ENCODE measurements around the gene IL1RAPL1. TPM values are rescaled to one million over a fixed set of nuclear protein-coding genes. Genes with fewer than 3 reads are reported as not detected.

IL1RAPL1 gene
- 0.88 and 2.9 TPM in 2 replicates for total RNA-seq

GRCh38 chrX:28586981-28587551 is at the start of gene IL1RAPL1:
TSS of gene IL1RAPL1 (plus strand) at chrX:28587446.

Small RNA genes within 50 kb of the gene (small RNA-seq; reads per million reads assigned to genes)
- gene MIR4666B (ENCODE audit: low replicate concordance) (not detected), gene RF00284 (ENCODE audit: low replicate concordance) (0.16 reads per million), gene RNA5SP500 (ENCODE audit: low replicate concordance) (not detected)
